Measurements from ENCODE around the gene AQP11.
"Not testable (repeated sequence)": the region's sequence is repeated elsewhere in the genome, so short reads cannot be mapped to it uniquely, and the experiment has no call there.

The AQP11 gene

DNA sequence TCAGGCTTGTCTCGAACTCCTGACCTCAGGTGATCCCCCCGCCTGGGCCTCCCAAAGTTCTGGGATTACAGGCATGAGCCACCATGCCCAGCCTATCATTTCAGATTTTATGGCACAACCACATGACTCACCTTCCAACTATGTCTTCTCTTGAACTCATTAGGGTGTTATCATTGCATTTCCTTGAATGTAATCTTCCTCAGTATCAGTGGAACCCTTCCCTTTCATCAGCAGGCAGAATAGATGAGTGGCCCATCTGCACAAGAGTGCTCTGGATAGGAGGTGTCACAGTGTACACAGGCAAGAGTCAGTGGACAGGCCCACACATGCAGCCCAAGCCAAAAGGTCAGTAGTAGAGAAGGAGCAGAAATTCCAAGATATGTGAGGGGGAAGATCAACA lies 29.1 kb upstream of the AQP11 start:
- no peaks in the 10 kb centered on the region for H3K36me3 ChIP-seq (ENCODE audit: control insufficient read depth in 2 of 2, insufficient read depth in 2 of 2, low read length in 2 of 2)
- H3K4me1 ChIP-seq (ENCODE audit: control insufficient read depth in 2 of 2, insufficient read depth in 2 of 2, low read length in 2 of 2), result peaks cover 0 to 6% of the 10 kb centered on the region in 2 donors
- no peak overlapping the region for H3K9ac ChIP-seq (ENCODE audit: low read depth in 1 of 2, low read length in 2 of 2)
- peak overlapping the region; percentile 29 to 41 for H3K27ac ChIP-seq (ENCODE audit: low read depth in 2 of 2, low read length in 2 of 2)
- H3K4me3 ChIP-seq (ENCODE audit: low read length in 2 of 2), result no peak overlapping the region
- no peaks in the 10 kb centered on the region for H3K9me3 ChIP-seq (ENCODE audit: control insufficient read depth in 2 of 2, low read length in 2 of 2)
- no peaks in the 10 kb centered on the region for H3K27me3 ChIP-seq (ENCODE audit: control insufficient read depth in 2 of 2, insufficient read depth in 2 of 2, low read length in 2 of 2)

DNA sequence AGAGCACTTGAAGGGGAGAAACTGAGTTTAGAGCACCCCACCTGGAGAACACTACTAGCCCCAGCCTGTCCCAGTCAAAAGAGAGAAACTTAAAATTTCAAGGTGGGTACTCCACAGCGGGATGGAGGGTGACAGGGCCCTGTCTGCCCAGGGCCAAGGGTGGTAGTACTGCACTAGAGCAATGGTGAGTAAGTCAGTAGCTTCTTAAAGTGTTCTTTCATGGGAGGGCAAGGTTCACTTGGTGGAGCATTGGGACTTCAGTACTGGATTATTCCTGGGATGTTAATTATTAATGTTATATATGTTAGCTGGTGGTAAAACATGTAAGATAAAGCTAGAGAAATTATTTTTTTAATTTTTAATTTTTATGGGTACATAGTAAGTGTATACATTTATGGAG lies 28.5 kb upstream of the AQP11 start:
- no peak overlapping the region for H3K4me3 ChIP-seq (ENCODE audit: low read length in 2 of 2)
- H3K9me3 ChIP-seq (ENCODE audit: control insufficient read depth in 2 of 2, low read length in 2 of 2), result no peaks in the 10 kb centered on the region
- no peaks in the 10 kb centered on the region for H3K27me3 ChIP-seq (ENCODE audit: control insufficient read depth in 2 of 2, insufficient read depth in 2 of 2, low read length in 2 of 2)
- H3K4me1 ChIP-seq (ENCODE audit: control insufficient read depth in 2 of 2, insufficient read depth in 2 of 2, low read length in 2 of 2), result peaks cover 0 to 6% of the 10 kb centered on the region in 2 donors
- H3K36me3 ChIP-seq (ENCODE audit: control insufficient read depth in 2 of 2, insufficient read depth in 2 of 2, low read length in 2 of 2), result no peaks in the 10 kb centered on the region
- H3K27ac ChIP-seq (ENCODE audit: low read depth in 2 of 2, low read length in 2 of 2), result peak overlapping the region; percentile 29 to 41
- H3K9ac ChIP-seq (ENCODE audit: low read depth in 1 of 2, low read length in 2 of 2), result no peak overlapping the region

DNA sequence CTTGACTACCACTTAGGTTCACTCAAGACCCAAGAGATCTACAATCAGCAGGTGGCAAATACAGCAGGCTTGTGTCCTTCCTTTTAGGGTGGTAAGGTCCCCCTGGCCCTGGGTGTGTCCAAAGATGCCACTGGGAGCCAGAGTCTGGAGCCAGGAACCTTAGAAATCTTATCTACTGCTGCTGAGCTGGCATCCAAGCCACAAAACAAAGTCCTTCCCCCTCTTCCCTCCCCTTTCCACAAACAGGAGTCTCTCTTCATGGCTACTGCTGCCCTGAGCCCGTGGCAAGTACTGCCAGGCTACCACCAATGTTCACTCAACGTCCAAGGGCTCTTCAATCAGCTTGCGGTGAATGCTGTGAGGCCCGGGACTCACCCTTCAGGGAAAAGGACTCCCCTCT lies 21.4 kb upstream of the AQP11 start:
- H3K9me3 ChIP-seq (ENCODE audit: control insufficient read depth in 2 of 2, low read length in 2 of 2), result no peaks in the 10 kb centered on the region
- no peaks in the 10 kb centered on the region for H3K4me1 ChIP-seq (ENCODE audit: control insufficient read depth in 2 of 2, insufficient read depth in 2 of 2, low read length in 2 of 2)
- H3K4me3 ChIP-seq (ENCODE audit: low read length in 2 of 2), result no peak overlapping the region
- no peaks in the 10 kb centered on the region for H3K36me3 ChIP-seq (ENCODE audit: control insufficient read depth in 2 of 2, insufficient read depth in 2 of 2, low read length in 2 of 2)
- H3K27me3 ChIP-seq (ENCODE audit: control insufficient read depth in 2 of 2, insufficient read depth in 2 of 2, low read length in 2 of 2), result no peaks in the 10 kb centered on the region
- H3K9ac ChIP-seq (ENCODE audit: low read depth in 1 of 2, low read length in 2 of 2), result no peak overlapping the region
- no peak overlapping the region for H3K27ac ChIP-seq (ENCODE audit: low read depth in 2 of 2, low read length in 2 of 2)

GRCh38 chr11:77568916-77569675 lies 20.7 kb upstream of the AQP11 start:
- no peaks in the 10 kb centered on the region for H3K36me3 ChIP-seq (ENCODE audit: control insufficient read depth in 2 of 2, insufficient read depth in 2 of 2, low read length in 2 of 2)
- H3K9me3 ChIP-seq (ENCODE audit: control insufficient read depth in 2 of 2, low read length in 2 of 2), result no peaks in the 10 kb centered on the region
- H3K4me1 ChIP-seq (ENCODE audit: control insufficient read depth in 2 of 2, insufficient read depth in 2 of 2, low read length in 2 of 2), result no peaks in the 10 kb centered on the region
- no peaks in the 10 kb centered on the region for H3K27me3 ChIP-seq (ENCODE audit: control insufficient read depth in 2 of 2, insufficient read depth in 2 of 2, low read length in 2 of 2)
- no peak overlapping the region for H3K27ac ChIP-seq (ENCODE audit: low read depth in 2 of 2, low read length in 2 of 2)
- H3K4me3 ChIP-seq (ENCODE audit: low read length in 2 of 2), result no peak overlapping the region
- no peak overlapping the region for H3K9ac ChIP-seq (ENCODE audit: low read depth in 1 of 2, low read length in 2 of 2)

GRCh38 chr11:77569676-77570070 lies 20.1 kb upstream of the AQP11 start:
- Histone ChIP-seq H3K4me3 (ENCODE audit: low read length in 2 of 2) (no peak overlapping the region), H3K9ac (ENCODE audit: low read depth in 1 of 2, low read length in 2 of 2) (no peak overlapping the region), H3K27ac (ENCODE audit: low read depth in 2 of 2, low read length in 2 of 2) (no peak overlapping the region), H3K36me3 (ENCODE audit: control insufficient read depth in 2 of 2, insufficient read depth in 2 of 2, low read length in 2 of 2) (no peaks in the 10 kb centered on the region), H3K4me1 (ENCODE audit: control insufficient read depth in 2 of 2, insufficient read depth in 2 of 2, low read length in 2 of 2) (no peaks in the 10 kb centered on the region), H3K9me3 (ENCODE audit: control insufficient read depth in 2 of 2, low read length in 2 of 2) (no peaks in the 10 kb centered on the region), H3K27me3 (ENCODE audit: control insufficient read depth in 2 of 2, insufficient read depth in 2 of 2, low read length in 2 of 2) (no peaks in the 10 kb centered on the region)

- not testable (repeated sequence) for H3K27ac ChIP-seq (ENCODE audit: low read depth in 2 of 2, low read length in 2 of 2); H3K9ac ChIP-seq (ENCODE audit: low read depth in 1 of 2, low read length in 2 of 2); H3K4me3 ChIP-seq (ENCODE audit: low read length in 2 of 2); H3K9me3 ChIP-seq (ENCODE audit: control insufficient read depth in 2 of 2, low read length in 2 of 2); H3K4me1 ChIP-seq (ENCODE audit: control insufficient read depth in 2 of 2, insufficient read depth in 2 of 2, low read length in 2 of 2); H3K27me3 ChIP-seq (ENCODE audit: control insufficient read depth in 2 of 2, insufficient read depth in 2 of 2, low read length in 2 of 2); H3K36me3 ChIP-seq (ENCODE audit: control insufficient read depth in 2 of 2, insufficient read depth in 2 of 2, low read length in 2 of 2)
Measured at GRCh38 chr11:77570896-77571295, 18.9 kb upstream of the AQP11 start.

GRCh38 chr11:77575428-77575827 lies 14.3 kb upstream of the AQP11 start:
- not testable (repeated sequence) for H3K27me3 ChIP-seq (ENCODE audit: control insufficient read depth in 2 of 2, insufficient read depth in 2 of 2, low read length in 2 of 2)

DNA sequence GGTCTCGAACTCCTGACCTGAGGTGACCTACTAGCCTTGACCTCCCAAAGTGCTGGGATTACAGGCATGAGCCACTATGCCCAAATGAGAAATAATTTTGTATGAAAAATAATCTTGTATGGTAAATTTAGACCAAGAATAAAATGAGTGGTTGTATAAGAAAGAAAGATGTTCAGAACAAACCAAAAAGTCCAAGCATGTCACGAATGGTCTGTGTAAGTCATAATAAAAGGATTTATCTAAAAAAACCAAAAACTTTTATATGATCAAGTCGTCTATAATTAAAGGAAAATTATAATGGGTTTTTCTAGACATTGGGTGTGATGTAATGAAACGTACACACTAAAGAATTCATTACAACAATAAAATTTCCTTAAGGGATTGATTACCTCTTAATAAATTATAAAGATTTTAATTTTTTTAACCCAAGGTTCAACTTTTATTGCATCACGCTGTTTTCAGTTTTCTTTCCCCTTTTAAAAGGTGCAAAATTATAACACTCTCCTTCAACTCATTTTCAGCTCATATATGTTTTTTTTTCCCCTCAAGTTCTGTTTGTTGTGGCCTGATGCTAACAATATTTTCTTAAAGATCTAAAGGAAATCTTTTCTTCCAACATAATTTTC lies 8.9 kb upstream of the AQP11 start:
- H3K9me3 ChIP-seq (ENCODE audit: control insufficient read depth in 2 of 2, low read length in 2 of 2), result no peaks in the 10 kb centered on the region
- H3K27me3 ChIP-seq (ENCODE audit: control insufficient read depth in 2 of 2, insufficient read depth in 2 of 2, low read length in 2 of 2), result no peaks in the 10 kb centered on the region
- H3K4me3 ChIP-seq (ENCODE audit: low read length in 2 of 2), result no peak overlapping the region
- no peaks in the 10 kb centered on the region for H3K4me1 ChIP-seq (ENCODE audit: control insufficient read depth in 2 of 2, insufficient read depth in 2 of 2, low read length in 2 of 2)
- H3K27ac ChIP-seq (ENCODE audit: low read depth in 2 of 2, low read length in 2 of 2), result no peak overlapping the region
- H3K9ac ChIP-seq (ENCODE audit: low read depth in 1 of 2, low read length in 2 of 2), result no peak overlapping the region
- no peaks in the 10 kb centered on the region for H3K36me3 ChIP-seq (ENCODE audit: control insufficient read depth in 2 of 2, insufficient read depth in 2 of 2, low read length in 2 of 2)

More at GRCh38 chr11:77575428-77575827, 14.3 kb upstream of the AQP11 start:
- not testable (repeated sequence) for H3K4me1 ChIP-seq (ENCODE audit: control insufficient read depth in 2 of 2, insufficient read depth in 2 of 2, low read length in 2 of 2); H3K9me3 ChIP-seq (ENCODE audit: control insufficient read depth in 2 of 2, low read length in 2 of 2); H3K4me3 ChIP-seq (ENCODE audit: low read length in 2 of 2); H3K27ac ChIP-seq (ENCODE audit: low read depth in 2 of 2, low read length in 2 of 2); H3K9ac ChIP-seq (ENCODE audit: low read depth in 1 of 2, low read length in 2 of 2); H3K36me3 ChIP-seq (ENCODE audit: control insufficient read depth in 2 of 2, insufficient read depth in 2 of 2, low read length in 2 of 2)

DNA sequence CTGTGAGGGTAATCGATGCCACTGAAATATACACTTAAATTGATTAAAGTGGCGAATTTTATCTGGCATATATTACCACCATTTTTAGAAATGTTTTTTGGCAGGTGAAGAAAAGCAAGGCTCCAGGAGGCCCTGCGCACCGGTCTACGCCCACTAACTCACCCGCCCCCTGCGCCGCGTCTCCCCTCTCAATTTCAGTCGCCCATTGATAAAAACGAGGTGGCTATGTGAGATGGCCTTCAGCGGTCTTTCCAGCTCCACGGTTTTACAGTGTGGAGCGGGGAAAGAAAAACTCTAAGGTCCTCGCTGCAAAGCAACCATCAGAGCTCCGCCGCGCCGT lies 602 bp upstream of the AQP11 start:
- Histone ChIP-seq H3K9ac (ENCODE audit: low read depth in 1 of 2, low read length in 2 of 2) (peak overlapping the region; percentile 60 to 70), H3K4me1 (ENCODE audit: control insufficient read depth in 2 of 2, insufficient read depth in 2 of 2, low read length in 2 of 2) (peaks cover 9% of the 10 kb centered on the region in 2 donors), H3K36me3 (ENCODE audit: control insufficient read depth in 2 of 2, insufficient read depth in 2 of 2, low read length in 2 of 2) (no peaks in the 10 kb centered on the region), H3K4me3 (ENCODE audit: low read length in 2 of 2) (peak overlapping the region; percentile 87 to 96), H3K9me3 (ENCODE audit: control insufficient read depth in 2 of 2, low read length in 2 of 2) (no peaks in the 10 kb centered on the region), H3K27ac (ENCODE audit: low read depth in 2 of 2, low read length in 2 of 2) (peak overlapping the region; percentile 82 to 85), H3K27me3 (ENCODE audit: control insufficient read depth in 2 of 2, insufficient read depth in 2 of 2, low read length in 2 of 2) (no peaks in the 10 kb centered on the region)

DNA sequence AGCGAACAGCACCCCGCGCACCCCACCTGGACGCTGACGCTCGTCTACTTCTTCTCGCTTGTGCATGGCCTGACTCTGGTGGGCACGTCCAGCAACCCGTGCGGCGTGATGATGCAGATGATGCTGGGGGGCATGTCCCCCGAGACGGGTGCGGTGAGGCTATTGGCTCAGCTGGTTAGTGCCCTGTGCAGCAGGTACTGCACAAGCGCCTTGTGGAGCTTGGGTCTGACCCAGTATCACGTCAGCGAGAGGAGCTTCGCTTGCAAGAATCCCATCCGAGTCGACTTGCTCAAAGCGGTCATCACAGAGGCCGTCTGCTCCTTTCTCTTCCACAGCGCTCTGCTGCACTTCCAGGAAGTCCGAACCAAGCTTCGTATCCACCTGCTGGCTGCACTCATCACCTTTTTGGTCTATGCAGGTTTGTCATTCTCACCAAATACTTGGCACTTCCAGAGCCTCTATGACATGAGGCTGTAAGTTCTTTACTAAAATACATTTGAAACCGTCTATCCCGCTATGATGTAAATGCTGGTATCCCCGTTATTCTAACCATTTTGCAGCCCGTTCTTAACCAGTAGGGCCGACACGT lies 535 bp downstream of the AQP11 start:
- no peaks in the 10 kb centered on the region for H3K36me3 ChIP-seq (ENCODE audit: control insufficient read depth in 2 of 2, insufficient read depth in 2 of 2, low read length in 2 of 2)
- peaks cover 9% of the 10 kb centered on the region in 2 donors for H3K4me1 ChIP-seq (ENCODE audit: control insufficient read depth in 2 of 2, insufficient read depth in 2 of 2, low read length in 2 of 2)
- H3K4me3 ChIP-seq (ENCODE audit: low read length in 2 of 2), result peak overlapping the region; percentile 87 to 96
- H3K9ac ChIP-seq (ENCODE audit: low read depth in 1 of 2, low read length in 2 of 2), result peak overlapping the region; percentile 68 to 77
- H3K27ac ChIP-seq (ENCODE audit: low read depth in 2 of 2, low read length in 2 of 2), result peak overlapping the region; percentile 82 to 85
- no peaks in the 10 kb centered on the region for H3K9me3 ChIP-seq (ENCODE audit: control insufficient read depth in 2 of 2, low read length in 2 of 2)
- no peaks in the 10 kb centered on the region for H3K27me3 ChIP-seq (ENCODE audit: control insufficient read depth in 2 of 2, insufficient read depth in 2 of 2, low read length in 2 of 2)

Data from mucosa of rectum (tissue), 2 donors.